Ovary (tissue), 3 donors: Measurements from ENCODE around the gene TMEM135.

Source experiments
- CTCF ChIP-seq, 3 donors: fragments of 450-650 bp in 2 of 3; fragments of 200-600 bp in 1 of 3; IDR thresholded peaks; one replicate each; pipeline versions ENCODE4 v1.5.1 to v1.8.0; 2016 to 2022; ENCODE audit warnings: antibody characterized with exemption in 3 of 3, mild to moderate bottlenecking in 1 of 3
- EP300 ChIP-seq: sonication (generic); formaldehyde crosslinking; IDR thresholded peaks from one replicate; pipeline ENCODE4 v1.6.1; 2017; ENCODE audit warnings: antibody characterized with exemption
- POLR2A ChIP-seq: fragments of 450-650 bp; IDR thresholded peaks from one replicate; pipeline ENCODE4 v1.6.1; 2017; ENCODE audit warnings: antibody characterized with exemption, mild to moderate bottlenecking, moderate library complexity
- donor health status: DM: no; HTN: no; CAD: no.

DNA sequence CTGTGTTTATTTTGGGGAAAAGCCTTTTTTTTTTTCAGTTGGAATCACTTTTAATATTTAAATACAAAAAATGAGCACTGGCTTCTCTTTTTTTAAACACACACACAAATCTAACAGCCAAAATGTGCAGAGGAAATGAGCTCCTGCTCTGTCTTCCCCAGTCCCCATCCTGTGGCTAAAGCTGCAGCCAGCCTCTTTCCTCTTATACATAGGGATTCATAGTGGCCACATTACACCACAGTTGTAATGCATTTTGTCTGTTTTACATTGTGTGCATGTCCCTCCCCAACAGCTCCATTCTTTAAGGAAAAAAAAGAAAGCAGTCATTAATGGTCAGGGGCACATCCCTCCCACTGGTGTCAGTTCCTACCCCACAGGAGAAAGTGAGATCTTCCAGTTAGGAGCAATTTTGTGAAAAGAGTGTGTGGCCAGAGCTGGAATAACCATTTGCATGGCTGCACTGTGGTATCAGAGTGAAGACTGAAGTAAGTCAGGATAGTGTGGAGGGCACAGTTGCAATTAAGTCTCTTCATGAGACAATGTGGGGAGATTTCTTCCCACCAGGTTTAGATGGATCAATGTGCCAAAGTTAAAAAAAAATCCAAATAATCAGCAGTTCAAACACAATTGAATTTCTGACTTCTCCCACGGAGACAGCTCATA, 220.6 kb downstream of the TMEM135 start:
- TF ChIP-seq CTCF (IDR thresholded peaks at IDR 0.05) (no peak), POLR2A (no peak), EP300 (no peak)
